Memory B cell (primary cell): Measurements from ENCODE around the gene ENDOV.

ENCODE experiments used
- ATAC-seq: fragments of 150-1000 bp; cut with Tn5 transposase; 2 replicates; pipeline ENCODE4 v1.10.0; 2021; ENCODE audit warnings: low read depth, mild to moderate bottlenecking, moderate library complexity
- DNase-seq, 2 donors: peaks; one replicate each; pipeline ENCODE4 v3.0.0; 2022; ENCODE audit warnings: low spot score in 2 of 2
- H3K27ac Mint-ChIP-seq: one replicate; pipeline ENCODE4 v1.8.0; 2022; ENCODE audit warnings: mild to moderate bottlenecking, moderate library complexity, mixed read lengths
- H3K27me3 Mint-ChIP-seq: one replicate; pipeline ENCODE4 v1.8.0; 2022; ENCODE audit warnings: mixed read lengths
- H3K36me3 Mint-ChIP-seq: one replicate; pipeline ENCODE4 v1.8.0; 2022; ENCODE audit warnings: mild to moderate bottlenecking, mixed read lengths
- H3K4me1 Mint-ChIP-seq: one replicate; pipeline ENCODE4 v1.8.0; 2022; ENCODE audit warnings: mixed read lengths
- H3K4me3 Mint-ChIP-seq: one replicate; pipeline ENCODE4 v1.8.0; 2022; ENCODE audit warnings: mild to moderate bottlenecking, moderate library complexity, mixed read lengths
- H3K9me3 Mint-ChIP-seq: one replicate; pipeline ENCODE4 v1.8.0; 2022; ENCODE audit warnings: mixed read lengths

Gene ENDOV

GRCh38 chr17:80415626-80416137 is 715 bp downstream of the ENDOV start:
- ATAC-seq (no peak), DNase-seq (no peak)
- Mint-ChIP-seq H3K36me3 (peaks cover 11% of the 10 kb centered on the region), H3K4me3 (peak overlapping the region; percentile 93), H3K27me3 (peaks cover 2% of the 10 kb centered on the region), H3K9me3 (no peaks in the 10 kb centered on the region), H3K4me1 (peaks cover 18% of the 10 kb centered on the region), H3K27ac (peak overlapping the region; percentile 72)

GRCh38 chr17:80416260-80416939 is 1.4 kb downstream of the ENDOV start:
- ATAC-seq = no peak
- peak overlapping the region; percentile 90 for H3K27ac Mint-ChIP-seq
- H3K4me1 Mint-ChIP-seq = peaks cover 18% of the 10 kb centered on the region
- H3K36me3 Mint-ChIP-seq = peaks cover 11% of the 10 kb centered on the region
- no peaks in the 10 kb centered on the region for H3K9me3 Mint-ChIP-seq
- H3K27me3 Mint-ChIP-seq = peaks cover 2% of the 10 kb centered on the region
- peak overlapping the region; percentile 93 for H3K4me3 Mint-ChIP-seq
- DNase-seq = no peak

- Mint-ChIP-seq H3K36me3 (peaks cover 11% of the 10 kb centered on the region), H3K4me3 (peak overlapping the region; percentile 93), H3K9me3 (no peaks in the 10 kb centered on the region), H3K4me1 (peaks cover 18% of the 10 kb centered on the region), H3K27ac (peak overlapping the region; percentile 90), H3K27me3 (peaks cover 2% of the 10 kb centered on the region)
- DNase-seq (no peak), ATAC-seq (no peak)
Observed at GRCh38 chr17:80416940-80417293, 1.9 kb downstream of the ENDOV start.

- Mint-ChIP-seq H3K4me1 (peaks cover 18% of the 10 kb centered on the region), H3K27me3 (peaks cover 2% of the 10 kb centered on the region), H3K4me3 (no peak overlapping the region), H3K36me3 (peaks cover 11% of the 10 kb centered on the region), H3K27ac (peak overlapping the region; percentile 53), H3K9me3 (no peaks in the 10 kb centered on the region)
- ATAC-seq = no peak
- no peak for DNase-seq
Observed at GRCh38 chr17:80418589-80418988, 3.6 kb downstream of the ENDOV start.

GRCh38 chr17:80419255-80419654 is 4.3 kb downstream of the ENDOV start:
- Mint-ChIP-seq H3K36me3 (peaks cover 11% of the 10 kb centered on the region), H3K4me1 (peaks cover 20% of the 10 kb centered on the region), H3K9me3 (no peaks in the 10 kb centered on the region), H3K4me3 (no peak overlapping the region), H3K27ac (no peak overlapping the region), H3K27me3 (no peaks in the 10 kb centered on the region)
- ATAC-seq (no peak), DNase-seq (no peak)

- DNase-seq (no peak), ATAC-seq (no peak)
- Mint-ChIP-seq H3K4me1 (peaks cover 18% of the 10 kb centered on the region), H3K4me3 (no peak overlapping the region), H3K9me3 (no peaks in the 10 kb centered on the region), H3K36me3 (peaks cover 9% of the 10 kb centered on the region), H3K27me3 (no peaks in the 10 kb centered on the region), H3K27ac (no peak overlapping the region)
Observed at GRCh38 chr17:80421381-80422090, 6.6 kb downstream of the ENDOV start.

- H3K4me3 Mint-ChIP-seq = no peak overlapping the region
- no peaks in the 10 kb centered on the region for H3K27me3 Mint-ChIP-seq
- peaks cover 18% of the 10 kb centered on the region for H3K4me1 Mint-ChIP-seq
- peaks cover 8% of the 10 kb centered on the region for H3K36me3 Mint-ChIP-seq
- DNase-seq (no peak), ATAC-seq (no peak)
- no peak overlapping the region for H3K27ac Mint-ChIP-seq
- H3K9me3 Mint-ChIP-seq = no peaks in the 10 kb centered on the region
Observed at GRCh38 chr17:80422276-80422675, 7.3 kb downstream of the ENDOV start.

- Mint-ChIP-seq H3K4me1 (peaks cover 16% of the 10 kb centered on the region), H3K27me3 (no peaks in the 10 kb centered on the region), H3K4me3 (no peak overlapping the region), H3K9me3 (no peaks in the 10 kb centered on the region), H3K27ac (no peak overlapping the region), H3K36me3 (peaks cover 6% of the 10 kb centered on the region)
- DNase-seq (no peak), ATAC-seq (no peak)
Observed at GRCh38 chr17:80422981-80423380, 8.0 kb downstream of the ENDOV start.

GRCh38 chr17:80423536-80424225 is 8.7 kb downstream of the ENDOV start:
- no peaks in the 10 kb centered on the region for H3K27me3 Mint-ChIP-seq
- no peak overlapping the region for H3K27ac Mint-ChIP-seq
- no peaks in the 10 kb centered on the region for H3K9me3 Mint-ChIP-seq
- ATAC-seq = no peak
- H3K4me1 Mint-ChIP-seq = peaks cover 16% of the 10 kb centered on the region
- no peak overlapping the region for H3K4me3 Mint-ChIP-seq
- peaks cover 6% of the 10 kb centered on the region for H3K36me3 Mint-ChIP-seq
- DNase-seq = no peak

GRCh38 chr17:80424261-80424660 is 9.3 kb downstream of the ENDOV start:
- H3K9me3 Mint-ChIP-seq = no peaks in the 10 kb centered on the region
- DNase-seq = peak in 1 of 2 donors; percentile 16
- H3K4me1 Mint-ChIP-seq = peaks cover 16% of the 10 kb centered on the region
- ATAC-seq = peak; percentile 18
- peaks cover 6% of the 10 kb centered on the region for H3K36me3 Mint-ChIP-seq
- H3K27ac Mint-ChIP-seq = no peak overlapping the region
- H3K27me3 Mint-ChIP-seq = no peaks in the 10 kb centered on the region
- H3K4me3 Mint-ChIP-seq = no peak overlapping the region

- no peaks in the 10 kb centered on the region for H3K9me3 Mint-ChIP-seq
- no peak for ATAC-seq
- H3K27me3 Mint-ChIP-seq = no peaks in the 10 kb centered on the region
- peak overlapping the region; percentile 5 for H3K4me3 Mint-ChIP-seq
- peaks cover 16% of the 10 kb centered on the region for H3K4me1 Mint-ChIP-seq
- no peak for DNase-seq
- no peaks in the 10 kb centered on the region for H3K36me3 Mint-ChIP-seq
- H3K27ac Mint-ChIP-seq = no peak overlapping the region
Observed at GRCh38 chr17:80424878-80425765, 10.2 kb downstream of the ENDOV start.

- H3K36me3 Mint-ChIP-seq = no peaks in the 10 kb centered on the region
- no peak for DNase-seq
- no peak overlapping the region for H3K4me3 Mint-ChIP-seq
- H3K27ac Mint-ChIP-seq = peak overlapping the region; percentile 74
- no peak for ATAC-seq
- peaks cover 16% of the 10 kb centered on the region for H3K4me1 Mint-ChIP-seq
- no peaks in the 10 kb centered on the region for H3K9me3 Mint-ChIP-seq
- no peaks in the 10 kb centered on the region for H3K27me3 Mint-ChIP-seq
Observed at GRCh38 chr17:80425835-80426426, 11.0 kb downstream of the ENDOV start.

- Mint-ChIP-seq H3K27ac (no peak overlapping the region), H3K9me3 (no peaks in the 10 kb centered on the region), H3K4me3 (no peak overlapping the region), H3K27me3 (no peaks in the 10 kb centered on the region), H3K36me3 (no peaks in the 10 kb centered on the region), H3K4me1 (peaks cover 16% of the 10 kb centered on the region)
- DNase-seq (peak; percentile 92 to 97), ATAC-seq (peak; percentile 92)
Observed at GRCh38 chr17:80426671-80427326, 11.8 kb downstream of the ENDOV start.
